Mesodermal cell (in vitro differentiated cells): ENCODE results near the gene S100A7A. TPM values are rescaled to one million over a fixed set of nuclear protein-coding genes. Genes with fewer than 3 reads are reported as not detected.

Experiments used
- H3K27ac ChIP-seq: 2 replicates; pipeline ENCODE4 v1.7.0; 2013; ENCODE audit warnings: mild to moderate bottlenecking, low read depth, low read length, moderate library complexity; ENCODE audit not compliant: severe bottlenecking
- H3K36me3 ChIP-seq: 2 replicates; pipeline ENCODE4 v1.7.1; 2013; ENCODE audit warnings: mild to moderate bottlenecking, low read length, moderate library complexity; ENCODE audit not compliant: control insufficient read depth, insufficient read depth
- H3K4me1 ChIP-seq: one replicate; pipeline ENCODE4 v1.7.1; 2013; ENCODE audit warnings: mild to moderate bottlenecking, low read length; ENCODE audit not compliant: insufficient read depth, control insufficient read depth, poor library complexity, severe bottlenecking
- H3K4me3 ChIP-seq: 2 replicates; pipeline ENCODE4 v1.7.0; 2013; ENCODE audit warnings: low read length, control low read depth, mild to moderate bottlenecking; ENCODE audit not compliant: insufficient read depth, poor library complexity, severe bottlenecking; ENCODE audit errors: extremely low read depth
- H3K9me3 ChIP-seq: 2 replicates; pipeline ENCODE4 v1.7.1; 2013; ENCODE audit warnings: mild to moderate bottlenecking, low read length, moderate library complexity; ENCODE audit not compliant: control insufficient read depth
- WGBS, 2 experiments: methylation state at CpG; one replicate each; pipeline ENCODE4 v1.1.5; 2013; ENCODE audit warnings: missing lambda C conversion rate in 2 of 2; ENCODE audit not compliant: insufficient coverage in 2 of 2; 5-methylcytosine and 5-hydroxymethylcytosine counted together
- polyA plus RNA-seq, 2 experiments: library from polyadenylated mRNA; stranded (reverse); fragments of 50-300 nt; gene quantifications; one replicate each; pipeline ENCODE4 v1.2.3, GENCODE V29; 2013

The S100A7A gene
- polyA plus RNA-seq (2013, experiment 1 of 2), result not detected
- polyA plus RNA-seq (2013, experiment 2 of 2), result not detected

DNA sequence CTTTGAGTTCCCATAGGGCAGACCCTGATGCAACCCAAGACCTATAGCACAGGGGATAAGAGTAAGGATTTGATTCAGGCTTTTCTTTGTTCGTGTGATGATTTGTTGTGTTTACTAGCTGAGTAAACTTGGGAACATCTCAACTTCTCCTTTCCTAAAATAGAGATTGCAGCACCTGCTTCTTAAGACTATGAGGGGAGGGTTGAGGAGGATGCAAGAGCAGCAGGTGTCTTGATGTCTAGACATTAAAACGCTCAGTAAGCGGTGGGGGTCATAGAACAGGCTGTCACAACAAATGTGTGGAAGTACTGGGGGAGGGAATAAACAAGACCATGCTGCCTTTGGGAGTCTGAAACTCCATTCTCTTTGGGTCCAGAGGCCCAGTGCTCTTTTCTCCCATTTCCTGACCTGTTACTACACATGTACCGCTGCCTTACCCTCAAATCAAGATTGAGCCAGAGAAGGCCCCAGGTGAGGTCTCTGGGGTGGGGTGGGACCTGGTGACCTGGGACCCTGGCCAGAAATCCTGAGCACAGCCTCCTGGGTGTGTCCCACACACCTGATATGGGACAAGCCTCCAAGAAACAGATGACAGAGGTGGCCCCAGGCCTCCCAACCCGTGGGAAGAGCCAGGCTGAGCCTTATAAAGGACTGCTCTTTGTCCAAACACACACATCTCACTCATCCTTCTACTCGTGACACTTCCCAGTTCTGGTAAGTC, at the start of gene S100A7A:
Gene S100A7A (plus strand): TSS at position 671 of the 721 bp plus-strand sequence. CDS start 1,563 bp downstream, outside the sequence.
- no peaks in the 10 kb centered on the region for H3K36me3 ChIP-seq
- H3K4me3 ChIP-seq, result no peak within 1 kb of the TSS
- no peaks in the 10 kb centered on the region for H3K9me3 ChIP-seq
- no peak within 1 kb of the TSS for H3K27ac ChIP-seq
- 73 to 85% methylated on average over 3 of the region's 6 CpGs for WGBS, 2 experiments
- H3K4me1 ChIP-seq, result no peaks in the 10 kb centered on the region

DNA sequence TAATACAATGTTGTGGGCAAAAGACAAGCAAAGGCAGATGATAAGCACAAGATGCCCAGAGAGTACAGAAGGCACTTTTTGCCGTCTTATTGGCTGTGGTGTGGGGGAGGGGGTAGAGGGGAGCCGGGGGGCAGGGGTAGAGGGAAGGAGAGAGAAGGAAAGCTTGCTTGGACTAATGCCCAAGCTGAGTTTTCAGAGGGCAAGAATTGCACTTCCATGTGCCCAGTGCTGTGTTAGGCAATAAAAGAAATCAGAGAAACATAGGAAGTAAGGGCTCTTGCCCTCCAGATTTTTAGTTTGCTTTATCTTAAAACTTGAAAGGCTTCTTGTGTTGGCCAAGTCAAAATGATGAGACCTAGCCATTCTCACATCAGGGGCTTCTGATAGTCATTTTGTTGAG, 49.2 kb upstream of the S100A7A start:
- Histone ChIP-seq H3K9me3 (no peaks in the 10 kb centered on the region), H3K27ac (no peak overlapping the region), H3K4me1 (no peaks in the 10 kb centered on the region), H3K4me3 (no peak overlapping the region), H3K36me3 (no peaks in the 10 kb centered on the region)
- WGBS, 2 experiments, result 67 to 92% methylated on average over 1 to 2 of the region's 2 CpGs

DNA sequence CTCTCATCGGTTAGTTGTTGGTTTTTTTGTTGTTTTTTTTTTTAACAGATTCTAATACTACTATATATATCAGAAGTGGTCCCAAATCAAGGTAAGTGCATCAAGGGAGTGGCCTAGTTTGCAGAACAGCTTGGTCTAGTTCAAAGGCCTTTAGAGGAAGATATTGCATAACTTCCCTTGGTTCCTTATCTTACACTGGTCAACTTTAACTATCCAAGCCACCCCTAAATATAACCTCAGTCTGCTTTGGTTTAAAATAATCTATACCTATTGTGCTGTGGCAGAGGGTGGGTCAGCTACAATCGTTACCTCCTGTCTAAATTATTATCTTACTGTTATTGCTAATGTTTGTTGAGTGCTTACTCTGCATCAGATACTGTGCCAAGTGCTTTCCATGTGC, 47.8 kb upstream of the S100A7A start:
- Histone ChIP-seq H3K36me3 (no peaks in the 10 kb centered on the region), H3K27ac (no peak overlapping the region)
- WGBS, 2 experiments, result 80% methylated on average over 1 of the region's 2 CpGs; no CpG with 5 or more reads in 1 of the 2 experiments

DNA sequence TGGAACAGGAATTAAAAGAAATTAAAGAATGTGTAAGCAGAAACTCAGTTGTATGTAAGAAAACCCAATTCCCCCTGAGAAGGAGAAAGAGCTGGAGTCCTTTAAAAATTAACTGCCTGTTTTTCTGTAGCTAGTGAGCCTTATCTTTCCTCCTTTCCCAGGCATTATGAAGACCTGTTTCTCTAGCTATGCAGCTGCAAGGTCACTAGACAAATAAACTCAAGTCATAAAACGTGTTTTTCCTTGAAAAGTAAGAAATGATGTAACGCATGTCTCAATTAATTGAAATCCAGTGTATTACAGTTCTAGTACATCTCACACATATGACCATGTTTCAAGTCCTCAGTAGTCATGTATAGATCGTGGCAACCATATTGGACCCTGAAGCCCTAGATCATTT, 46.2 kb upstream of the S100A7A start:
- Histone ChIP-seq H3K27ac (no peak overlapping the region), H3K9me3 (no peaks in the 10 kb centered on the region), H3K36me3 (no peaks in the 10 kb centered on the region), H3K4me3 (no peak overlapping the region), H3K4me1 (no peaks in the 10 kb centered on the region)
- no CpG with 5 or more reads among the region's 3 CpGs for WGBS, 2 experiments

More for the DNA sequence above, 47.8 kb upstream of the S100A7A start:
- no peak overlapping the region for H3K4me3 ChIP-seq
- no peaks in the 10 kb centered on the region for H3K9me3 ChIP-seq
- no peaks in the 10 kb centered on the region for H3K4me1 ChIP-seq

DNA sequence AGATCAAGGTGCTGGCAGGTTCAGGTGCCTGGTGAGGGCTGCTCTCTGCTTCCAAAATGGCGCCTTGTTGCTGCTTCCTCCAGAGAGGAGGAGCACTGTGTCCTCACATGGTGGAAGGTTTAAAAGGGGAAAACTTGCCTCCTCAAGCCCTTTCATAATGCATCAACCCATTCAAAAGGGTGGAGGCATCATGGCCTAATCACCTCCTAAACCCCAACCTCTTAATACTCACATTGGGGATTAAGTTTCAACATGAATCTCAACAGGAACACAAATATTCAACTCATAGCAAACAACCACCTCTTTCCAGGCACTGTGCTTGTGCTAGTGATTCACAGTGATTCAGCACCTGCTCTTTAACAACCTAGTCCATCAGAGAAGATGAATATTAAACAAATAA, 45.1 kb upstream of the S100A7A start:
- H3K36me3 ChIP-seq, result no peaks in the 10 kb centered on the region
- WGBS, 2 experiments, result 100% methylated on average over 1 of the region's 1 CpG; no CpG with 5 or more reads in 1 of the 2 experiments
- H3K4me3 ChIP-seq, result no peak overlapping the region
- H3K27ac ChIP-seq, result no peak overlapping the region
- no peaks in the 10 kb centered on the region for H3K4me1 ChIP-seq
- no peaks in the 10 kb centered on the region for H3K9me3 ChIP-seq

DNA sequence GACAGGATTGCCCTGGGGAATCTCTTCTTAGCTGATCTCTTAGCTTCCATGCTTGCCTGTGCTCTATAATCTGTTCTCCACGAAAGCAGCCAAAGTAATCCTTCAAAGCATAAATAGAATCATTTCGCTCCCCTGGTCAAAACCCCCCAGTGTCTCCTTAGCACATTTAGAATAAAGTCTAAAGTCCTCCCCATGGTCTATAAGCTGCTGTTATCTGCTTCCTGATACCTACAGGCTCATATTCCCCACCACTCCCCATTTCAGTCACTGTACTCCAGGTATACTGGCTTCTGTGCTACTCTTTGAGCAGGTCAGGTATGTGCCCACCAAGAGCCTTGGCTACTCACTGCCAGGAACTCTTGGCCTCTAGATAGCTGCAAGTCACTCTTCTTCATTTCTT, 43.7 kb upstream of the S100A7A start:
- no peaks in the 10 kb centered on the region for H3K36me3 ChIP-seq
- 86 to 97% methylated on average over 1 to 2 of the region's 2 CpGs for WGBS, 2 experiments

DNA sequence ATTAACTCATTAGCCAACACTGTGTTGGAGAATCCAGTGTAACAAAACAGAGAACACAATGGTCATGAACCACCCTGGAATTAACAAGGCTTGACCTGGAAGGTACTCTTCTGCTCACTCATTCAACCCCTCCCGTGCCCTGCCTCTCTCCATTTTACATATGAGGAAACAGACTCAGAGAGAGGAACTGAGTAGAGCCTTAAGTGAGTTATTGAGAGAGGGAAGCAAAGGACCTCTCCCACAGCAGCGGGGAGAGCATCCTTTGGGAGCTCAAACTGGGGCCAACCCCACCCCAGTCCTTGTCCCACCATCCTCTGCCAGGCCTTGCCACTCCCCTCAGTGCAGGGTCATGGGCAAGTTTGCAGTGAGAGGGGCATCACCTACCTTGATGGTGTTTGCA, 42.2 kb upstream of the S100A7A start:
- Histone ChIP-seq H3K27ac (no peak overlapping the region), H3K36me3 (no peaks in the 10 kb centered on the region), H3K4me3 (no peak overlapping the region), H3K4me1 (no peaks in the 10 kb centered on the region), H3K9me3 (no peaks in the 10 kb centered on the region)
- WGBS, 2 experiments, result 100% methylated on average over 1 of the region's 2 CpGs; no CpG with 5 or more reads in 1 of the 2 experiments

More for the DNA sequence above, 43.7 kb upstream of the S100A7A start:
- Histone ChIP-seq H3K9me3 (no peaks in the 10 kb centered on the region), H3K4me1 (no peaks in the 10 kb centered on the region), H3K4me3 (no peak overlapping the region), H3K27ac (no peak overlapping the region)

DNA sequence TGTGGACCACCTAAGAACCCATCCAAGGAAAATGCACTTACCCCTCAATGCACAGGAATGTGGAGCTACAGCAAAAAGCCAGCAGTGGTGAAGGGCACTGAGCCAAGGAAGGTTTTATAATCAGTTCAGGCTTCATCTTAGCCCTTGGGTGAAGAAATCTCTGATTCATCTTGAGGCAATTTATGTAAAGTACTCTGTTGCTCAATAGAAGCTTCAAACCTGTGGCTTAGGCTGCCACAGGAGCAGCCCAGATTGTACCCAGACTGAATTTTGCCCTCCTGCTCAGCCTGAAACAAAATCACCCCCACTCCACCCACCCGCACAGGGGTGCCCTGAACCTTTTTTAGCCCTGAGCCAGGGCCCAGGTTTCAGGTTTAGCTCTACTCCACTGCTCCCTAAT, 40.8 kb upstream of the S100A7A start, which contains the start of gene S100A12:
Gene S100A12 (minus strand): TSS at position 111 of the 400 bp plus-strand sequence. CDS start 1,029 bp downstream, outside the sequence.
- 100% methylated on average over 1 of the region's 1 CpG; no CpG with 5 or more reads in 1 of the 2 experiments for WGBS, 2 experiments
- Histone ChIP-seq H3K36me3 (no peaks in the 10 kb centered on the region), H3K27ac (no peak within 1 kb of the TSS), H3K9me3 (no peaks in the 10 kb centered on the region), H3K4me1 (no peaks in the 10 kb centered on the region), H3K4me3 (no peak within 1 kb of the TSS)

DNA sequence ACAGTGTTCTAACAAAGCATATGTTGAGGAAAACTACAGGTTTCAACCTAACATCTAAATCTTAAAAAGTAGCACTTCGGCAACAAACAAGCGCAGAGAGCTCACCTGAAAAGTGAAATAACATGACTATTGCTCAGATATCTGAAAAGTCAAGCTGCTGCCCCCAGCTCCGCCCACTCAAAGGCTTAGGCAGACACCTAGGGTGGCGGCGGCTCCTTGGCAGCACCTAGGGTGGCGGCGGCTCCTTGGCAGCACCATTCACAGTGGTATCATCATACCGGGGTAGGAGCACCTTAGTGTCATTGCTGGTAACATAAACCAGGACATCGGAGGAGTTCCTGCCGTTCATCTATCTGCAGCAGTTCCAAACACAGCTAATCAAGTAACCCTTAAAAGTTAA, 36.7 kb upstream of the S100A7A start:
- Histone ChIP-seq H3K4me1 (no peaks in the 10 kb centered on the region), H3K27ac (no peak overlapping the region), H3K4me3 (no peak overlapping the region), H3K36me3 (no peaks in the 10 kb centered on the region), H3K9me3 (no peaks in the 10 kb centered on the region)
- 86 to 94% methylated on average over 6 to 8 of the region's 10 CpGs for WGBS, 2 experiments

DNA sequence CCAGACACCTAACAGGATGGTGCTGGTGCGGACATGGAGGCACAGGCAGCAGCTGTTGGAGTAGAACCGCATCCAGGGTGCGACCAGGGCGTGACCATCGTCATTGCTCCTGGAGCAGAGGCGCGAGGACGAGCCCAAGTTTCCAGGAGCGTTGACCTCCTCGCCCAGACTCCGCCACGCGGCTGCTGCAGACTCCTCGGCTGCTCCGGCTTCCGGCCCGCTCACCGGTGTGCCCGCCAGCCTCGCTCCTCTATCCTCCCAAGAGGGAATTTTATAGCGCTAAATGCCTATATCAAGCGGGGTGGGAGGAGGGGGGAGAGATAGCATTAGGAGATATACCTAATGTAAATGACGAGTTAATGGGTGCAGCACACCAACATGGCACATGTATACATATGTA, 35.6 kb upstream of the S100A7A start:
- no peaks in the 10 kb centered on the region for H3K9me3 ChIP-seq
- H3K36me3 ChIP-seq, result no peaks in the 10 kb centered on the region
- no peak overlapping the region for H3K27ac ChIP-seq
- H3K4me1 ChIP-seq, result no peaks in the 10 kb centered on the region
- no peak overlapping the region for H3K4me3 ChIP-seq
- WGBS, 2 experiments, result 93 to 96% methylated on average over 16 to 20 of the region's 23 CpGs

DNA sequence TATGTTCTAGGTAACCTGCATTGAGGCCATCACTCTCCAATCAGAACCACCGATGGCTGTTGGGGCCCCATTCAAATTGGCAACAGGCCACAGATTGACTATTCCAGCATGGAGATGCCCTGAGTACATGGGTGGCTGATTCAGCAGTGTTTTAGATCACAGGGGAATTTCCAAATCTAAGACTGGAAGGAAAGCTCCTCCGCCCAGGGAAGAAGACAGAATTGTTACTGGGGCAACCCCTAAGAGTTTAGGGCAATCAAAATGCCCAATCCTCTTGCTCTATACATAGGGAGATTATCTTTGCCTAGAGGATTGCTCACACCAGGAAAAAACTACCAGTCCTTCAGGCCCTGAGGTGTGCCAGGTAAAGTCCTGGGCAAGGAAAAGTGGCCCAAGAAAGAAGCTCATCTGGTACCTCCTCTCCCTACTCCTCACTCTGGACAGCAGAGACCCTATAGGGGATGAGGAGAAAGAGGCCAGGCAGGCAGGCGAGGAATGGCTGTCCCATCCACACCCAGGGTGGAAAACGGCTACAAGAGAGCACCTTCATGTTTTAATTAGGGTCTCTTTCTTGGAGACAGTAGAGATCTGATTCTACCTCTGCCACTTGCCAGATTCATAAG, 31.3 kb upstream of the S100A7A start:
- H3K4me1 ChIP-seq, result no peaks in the 10 kb centered on the region

More for the DNA sequence above, 31.3 kb upstream of the S100A7A start:
- Histone ChIP-seq H3K9me3 (no peaks in the 10 kb centered on the region), H3K36me3 (no peaks in the 10 kb centered on the region), H3K27ac (no peak overlapping the region), H3K4me3 (no peak overlapping the region)
- 71 to 83% methylated on average over 2 to 4 of the region's 4 CpGs for WGBS, 2 experiments
